Inferior parietal cortex (tissue), 1 donor: ENCODE measurements around the gene SLC25A19.
"Not testable (repeated sequence)": the region's sequence is repeated elsewhere in the genome, so short reads cannot be mapped to it uniquely, and the experiment has no call there.

Experiments
- DNase-seq: peaks from one replicate; pipeline ENCODE4 v3.0.0-alpha.2; 2016; ENCODE audit errors: extremely low spot score

The SLC25A19 gene

DNA sequence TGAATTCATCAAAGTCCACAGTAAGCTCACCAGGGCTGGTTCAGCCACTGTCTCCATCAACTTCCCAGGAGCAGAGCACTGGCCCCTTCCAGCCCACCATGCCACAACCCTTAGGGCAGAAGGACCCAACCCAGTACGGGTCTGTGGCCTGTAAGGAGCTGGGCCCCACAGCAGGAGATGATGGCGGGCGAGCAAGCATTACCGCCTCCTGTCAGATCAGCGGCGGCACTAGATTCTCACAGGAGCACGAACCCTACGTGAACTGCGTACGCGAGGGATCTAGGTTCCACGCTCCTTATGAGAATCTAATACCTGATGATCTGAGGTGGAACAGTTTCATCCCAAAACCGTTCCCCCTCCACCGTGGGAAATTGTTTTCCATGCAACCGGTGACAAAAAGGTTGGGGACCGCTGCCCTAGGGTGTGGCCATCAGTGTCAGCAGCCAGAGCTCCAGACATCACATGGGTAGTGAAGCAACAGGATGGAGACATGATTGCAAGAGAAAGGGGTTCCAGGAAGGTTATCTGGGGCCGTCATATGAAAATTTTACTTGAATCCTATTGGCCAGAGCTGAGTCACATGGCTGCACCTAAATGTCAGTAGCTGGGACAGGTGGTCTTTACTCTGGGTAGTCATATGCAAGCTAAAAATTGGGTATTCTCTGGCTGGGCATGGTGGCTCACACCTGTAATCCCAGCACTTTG lies 12.4 kb upstream of the SLC25A19 start:
- no peak for DNase-seq

- DNase-seq = no peak
These were observed 11.8 kb upstream of the SLC25A19 start for GRCh38 chr17:75301049-75301448.

- DNase-seq = no peak
These were observed 11.0 kb upstream of the SLC25A19 start for GRCh38 chr17:75300280-75300679.

DNA sequence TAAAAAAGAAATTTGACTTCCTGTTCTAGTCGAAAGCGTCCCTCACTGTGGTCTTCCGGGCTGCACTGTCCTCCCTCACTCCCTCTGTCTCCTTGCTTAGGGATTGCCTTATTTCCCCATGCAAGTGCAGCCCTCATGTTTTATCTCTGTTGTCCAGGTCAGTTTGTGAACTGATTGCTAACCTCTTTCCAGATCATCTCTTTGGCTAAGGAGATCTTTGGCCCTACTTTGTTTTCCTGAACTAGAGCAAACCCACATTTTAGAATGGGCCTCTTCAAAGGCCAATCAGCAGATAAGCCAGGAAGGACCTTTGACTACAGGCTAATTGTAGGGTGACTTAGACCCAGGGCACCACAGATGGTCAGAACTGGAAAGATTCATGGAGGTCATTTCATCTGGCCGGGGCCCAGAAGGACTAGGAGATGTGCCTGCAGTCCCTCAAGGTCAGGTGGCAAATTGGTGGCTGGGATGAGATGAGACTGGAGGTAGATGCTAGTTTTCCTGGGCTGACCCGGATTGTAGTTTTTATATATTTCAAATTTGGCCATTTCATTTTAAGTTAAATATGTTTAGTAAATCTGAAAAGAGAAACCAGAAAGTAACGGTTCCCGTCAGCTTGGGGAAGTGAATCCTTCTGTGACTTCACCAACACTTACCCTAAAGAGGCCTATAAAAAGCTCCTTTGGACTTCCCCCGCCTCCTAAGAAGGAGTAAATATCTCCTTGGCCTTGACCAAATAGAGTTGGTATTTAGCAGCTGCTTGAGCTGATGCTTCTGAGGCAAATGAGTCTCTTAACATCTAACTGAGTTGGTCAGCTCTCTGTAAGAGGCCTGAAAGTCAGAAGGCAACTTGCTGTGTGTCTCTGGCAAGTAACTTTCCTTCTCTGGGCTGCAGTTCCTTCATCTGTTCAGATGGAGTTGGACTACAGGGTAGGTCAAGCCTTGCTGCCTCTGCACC lies 6.2 kb upstream of the SLC25A19 start:
- DNase-seq = no peak

- not testable (repeated sequence) for DNase-seq
These were observed 3.7 kb upstream of the SLC25A19 start for GRCh38 chr17:75292810-75293448.

DNA sequence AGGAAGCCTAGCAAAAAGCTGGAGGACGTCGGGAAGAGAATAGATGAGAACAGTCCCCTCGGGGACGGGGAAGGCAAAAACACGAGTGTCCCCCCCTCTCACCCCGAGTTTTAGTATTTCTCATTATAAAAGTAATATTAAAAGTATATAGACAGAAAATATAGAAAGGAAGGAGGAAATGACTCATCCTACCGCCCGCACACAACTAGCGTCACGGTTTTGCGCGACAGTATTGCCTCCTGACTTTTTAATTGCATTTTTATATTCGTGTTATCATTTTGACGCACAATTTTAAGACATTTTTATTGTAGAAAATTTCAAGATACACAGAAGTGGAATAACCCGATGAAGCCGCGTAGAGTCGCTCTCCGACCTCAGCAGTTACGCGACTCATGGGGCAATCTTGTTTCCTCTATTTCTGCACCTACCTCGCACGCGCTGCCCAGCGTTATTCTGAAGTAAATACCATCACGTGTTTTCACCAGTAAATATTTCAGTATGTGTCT lies 652 bp upstream of the SLC25A19 start:
- DNase-seq = peak; percentile 66

DNA sequence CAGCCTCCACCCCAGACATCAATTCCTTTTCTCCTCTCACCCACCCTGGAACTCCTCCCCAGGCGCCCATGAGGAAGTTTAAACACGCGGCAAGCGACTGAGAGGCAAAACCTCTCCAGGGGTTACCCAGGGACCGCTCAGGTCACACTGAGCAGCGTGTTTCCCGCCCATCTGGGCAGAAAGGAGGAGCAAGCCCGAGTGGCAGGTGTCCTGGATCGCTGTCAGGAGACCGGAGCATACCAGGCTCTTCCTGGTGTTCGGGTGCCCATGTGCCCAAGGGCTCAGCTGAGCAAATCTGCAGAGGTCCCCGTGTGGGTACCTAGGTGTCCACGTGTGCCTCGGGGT lies 491 bp downstream of the SLC25A19 start:
- no peak for DNase-seq

DNA sequence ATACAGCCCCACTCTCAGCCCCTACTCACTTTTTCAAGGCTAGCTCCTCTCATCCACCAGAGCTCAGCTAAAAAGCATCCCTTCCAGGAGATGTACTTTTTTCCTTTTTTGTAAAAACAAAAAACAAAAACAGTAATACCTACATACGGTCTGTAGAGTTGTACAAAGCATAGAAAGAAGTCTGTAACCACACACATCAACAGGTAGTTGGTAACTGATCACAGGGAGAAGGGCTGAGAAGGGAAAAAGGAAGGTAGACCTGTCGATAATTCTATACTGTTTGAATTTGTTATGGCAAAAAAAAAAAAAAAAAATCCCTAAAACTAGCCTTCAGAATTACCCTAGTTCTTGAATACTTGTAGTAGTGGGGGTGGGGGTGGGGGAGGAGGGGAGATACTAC lies 874 bp downstream of the SLC25A19 start:
- no peak for DNase-seq

GRCh38 chr17:75287221-75287620 lies 2.0 kb downstream of the SLC25A19 start:
- DNase-seq = no peak

DNA sequence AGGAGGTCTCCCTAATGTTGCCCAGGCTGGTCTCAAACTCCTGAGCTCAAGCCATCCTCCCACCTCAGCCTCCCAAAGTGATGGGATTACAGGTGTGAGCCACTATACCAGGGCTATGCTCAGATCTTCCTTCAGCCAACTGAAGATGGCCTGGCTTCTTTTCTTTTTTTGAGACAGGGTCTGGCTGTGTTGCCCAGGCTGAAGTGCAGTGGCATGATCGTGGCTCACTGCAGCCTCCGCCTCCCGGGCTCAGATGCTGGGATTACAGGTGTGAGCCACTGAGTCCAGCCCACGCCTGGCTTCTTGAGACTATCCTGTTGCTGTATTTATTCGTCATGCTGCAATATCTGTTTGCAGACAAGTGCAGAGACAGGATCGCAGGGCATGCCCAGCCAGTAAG lies 4.1 kb downstream of the SLC25A19 start:
- DNase-seq = no peak

DNA sequence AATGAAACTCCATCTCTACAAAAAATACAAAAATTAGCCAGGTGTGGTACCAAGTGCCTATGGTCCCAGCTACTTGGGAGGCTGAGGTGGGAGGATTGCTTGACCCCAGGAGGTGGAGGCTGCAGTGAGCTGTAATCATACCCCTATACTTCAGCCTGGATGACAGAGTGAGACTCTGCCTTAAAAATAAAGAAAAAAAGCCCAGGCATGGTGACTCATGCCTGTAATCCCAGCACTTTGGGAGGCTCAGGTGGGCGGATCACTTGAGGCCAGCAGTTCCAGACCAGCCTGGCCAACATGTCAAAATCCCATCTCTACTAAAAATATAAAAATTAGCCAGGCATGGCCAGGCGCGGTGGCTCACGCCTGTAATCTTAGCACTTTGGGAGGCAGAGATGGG lies 9.0 kb downstream of the SLC25A19 start:
- DNase-seq = not testable (repeated sequence)

GRCh38 chr17:75277664-75278071 lies 11.6 kb downstream of the SLC25A19 start:
- DNase-seq = no peak

GRCh38 chr17:75273977-75274708 lies 15.1 kb downstream of the SLC25A19 start:
- no peak for DNase-seq

DNA sequence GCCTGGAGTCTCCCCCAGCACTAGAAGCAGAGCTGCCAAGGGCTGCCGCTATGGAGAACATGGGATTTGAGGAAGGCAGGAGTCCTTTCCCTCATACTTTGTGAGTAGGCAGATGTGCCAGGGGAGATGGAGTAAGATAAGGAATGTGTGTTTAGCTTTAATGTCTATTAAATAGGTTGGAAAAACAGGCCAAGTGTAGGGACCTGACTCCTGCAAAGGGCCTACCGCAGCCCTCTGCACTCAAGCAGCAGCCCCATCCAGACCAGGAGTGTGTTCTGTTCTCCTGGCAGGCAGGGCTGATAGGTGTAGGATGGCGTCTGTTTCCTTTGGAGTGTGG lies 16.4 kb downstream of the SLC25A19 start:
- DNase-seq = peak; percentile 22

DNA sequence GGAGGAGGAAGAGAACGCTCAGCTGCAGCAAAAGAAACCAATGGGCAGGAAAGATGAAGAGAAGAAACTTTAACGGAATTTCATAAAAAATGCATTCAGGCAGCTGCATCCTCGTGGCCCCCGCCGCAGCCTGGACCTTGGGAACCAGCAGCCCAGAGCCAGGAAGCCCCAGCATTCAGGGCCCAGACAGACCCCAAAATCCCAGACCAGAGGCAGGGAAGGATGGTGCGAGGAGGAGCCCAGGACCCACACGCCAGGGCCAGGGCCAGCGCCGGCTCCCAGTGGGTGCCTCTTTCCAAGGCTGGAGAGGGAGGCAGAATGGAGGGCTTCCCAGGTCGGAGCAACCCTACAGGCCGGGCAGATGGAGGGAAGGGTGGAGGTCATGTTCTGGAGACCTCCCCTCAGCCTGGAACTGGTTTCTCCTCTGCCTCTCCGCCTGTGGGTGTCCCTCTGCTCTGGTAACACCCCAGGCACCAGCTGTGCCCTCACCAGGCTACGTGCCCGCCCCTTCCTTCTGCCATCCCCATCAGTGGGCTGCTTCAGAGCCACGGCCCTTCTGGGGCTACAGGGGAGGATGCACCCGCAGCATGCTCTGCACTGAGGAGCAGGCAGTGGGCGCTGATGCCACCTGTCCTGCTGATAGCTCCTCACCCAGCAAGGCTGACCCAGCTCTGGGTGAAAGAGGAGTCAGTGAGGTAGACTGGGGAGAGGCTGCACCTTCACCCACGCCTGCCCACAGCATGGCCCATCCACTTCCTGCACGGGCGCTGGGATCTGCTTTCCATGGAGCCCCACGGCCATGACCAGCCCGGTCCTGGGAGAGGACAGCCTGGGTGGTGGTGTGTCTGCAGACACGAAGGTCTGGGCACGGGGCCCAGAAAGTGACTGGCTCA lies 17.0 kb downstream of the SLC25A19 start:
- DNase-seq = no peak

- peak; percentile 76 for DNase-seq
These were observed 17.8 kb downstream of the SLC25A19 start for GRCh38 chr17:75271233-75271954.

GRCh38 chr17:75270966-75271232 lies 18.3 kb downstream of the SLC25A19 start, which contains the start of gene MIF4GD:
TSS of gene MIF4GD (minus strand) at chr17:75271231. CDS start at chr17:75270195, 1,036 bp downstream.
- no peak for DNase-seq

DNA sequence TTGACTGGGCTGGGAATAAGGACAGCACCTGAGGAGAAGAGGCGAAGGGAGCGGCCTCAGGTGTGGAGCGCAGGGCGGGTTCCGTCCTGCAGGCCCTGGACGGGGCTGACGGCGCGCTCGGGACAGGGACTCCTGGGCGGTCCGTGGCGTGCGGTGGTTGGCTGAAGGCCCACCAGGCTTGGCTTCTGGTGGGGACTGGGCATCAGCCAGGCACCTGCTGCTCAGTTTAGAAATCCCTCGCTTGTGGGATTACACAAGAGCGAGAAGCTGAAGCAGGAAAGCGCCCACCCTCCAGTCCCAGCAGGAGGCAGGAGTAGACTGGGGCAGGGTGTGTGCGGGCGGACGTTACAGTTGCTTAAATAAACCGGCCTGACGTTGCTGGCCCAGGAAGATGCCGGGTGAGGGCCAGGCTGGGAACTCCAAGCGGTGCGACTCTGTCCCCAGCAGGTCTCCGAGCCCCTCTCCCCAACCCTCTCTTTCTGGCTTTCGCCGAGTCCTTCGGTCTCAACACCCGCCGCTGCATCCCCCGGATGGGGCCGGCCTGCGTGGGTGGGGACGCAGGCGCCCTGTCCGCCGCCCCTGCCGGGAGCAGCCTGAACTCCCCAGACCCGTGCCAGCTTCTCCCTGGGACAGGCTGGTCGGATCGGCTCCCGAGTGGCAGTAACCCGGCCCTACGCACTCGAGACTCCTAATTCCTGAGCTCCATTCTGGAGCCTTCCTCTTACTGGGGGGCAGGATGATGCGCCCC lies 18.8 kb downstream of the SLC25A19 start:
- DNase-seq = peak; percentile 38

DNA sequence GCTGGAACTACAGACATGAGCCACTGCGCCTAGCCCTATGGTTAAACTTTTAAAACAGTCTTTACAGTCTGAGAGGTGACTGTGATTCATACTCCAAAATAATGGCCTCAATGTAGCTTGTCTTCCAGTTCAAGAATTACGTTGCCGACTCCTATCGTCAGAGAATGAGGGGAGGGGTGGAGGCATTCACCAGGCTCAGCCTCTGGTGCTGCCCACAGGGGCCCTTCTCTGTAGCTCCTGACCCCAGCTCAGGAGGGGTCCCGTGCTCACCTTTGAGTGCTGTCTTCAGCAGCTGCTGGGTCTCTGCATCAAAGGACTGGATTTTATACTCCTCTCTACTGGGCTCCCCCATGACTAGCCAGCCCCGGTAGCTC lies 19.4 kb downstream of the SLC25A19 start:
- no peak for DNase-seq
